HCT116 (cell line): ENCODE measurements around the gene CDHR1. TPM values are rescaled to one million over a fixed set of nuclear protein-coding genes. Genes with fewer than 3 reads are reported as not detected.

ENCODE experiments used
- ATAC-seq: fragments of 200-7000 bp; cut with Tn5 transposase; 2 replicates; pipeline ENCODE4 v1.9.1; 2020; ENCODE audit warnings: mild to moderate bottlenecking, moderate library complexity
- BruUV-seq: library from RNA; stranded (reverse); fragments of 400-500 nt; replicated peaks from 2 replicates; lab custom pipeline; 2021; lab: Mats Ljungman, UMichigan
- CTCF ChIA-PET: fragments of 300-600 bp; sonication (Branson Sonifier 250); formaldehyde crosslinking; loops from one replicate; lab custom pipeline; 2021; ENCODE audit warnings: antibody characterized with exemption; lab: Charles Lee
- POLR2A ChIA-PET: fragments of 300-600, 350-600 bp; sonication (Branson Sonifier 250); formaldehyde crosslinking; loops from one replicate; lab custom pipeline; 2021; ENCODE audit warnings: antibody characterized with exemption; lab: Charles Lee
- RAD21 ChIA-PET, 2 experiments: fragments of 300-600 bp; sonication (Branson Sonifier 250); formaldehyde crosslinking; loops; one replicate each; lab custom pipeline; 2023; ENCODE audit warnings: low total read pairs in 2 of 2; ENCODE audit not compliant: uncharacterized antibody in 2 of 2, unreplicated experiment in 2 of 2, low non-redundant PET in 1 of 2; lab: Charles Lee
- DNase-seq: peaks from one replicate; pipeline ENCODE4 v3.0.0-alpha.2; 2010; ENCODE audit warnings: low read depth, low spot score
- H2AFZ ChIP-seq: fragments of 200-600 bp; shearing (Covaris generic), sonication (generic); 2 replicates; pipeline ENCODE4 v1.6.1; 2017; ENCODE audit warnings: low read depth, mixed run types, mixed read lengths, antibody characterized with exemption, low read length; ENCODE audit not compliant: poor library complexity, severe bottlenecking
- H3K27ac ChIP-seq: 2 replicates; pipeline ENCODE4 v1.5.1; 2012; ENCODE audit warnings: low read depth, low read length
- H3K27me3 ChIP-seq: fragments of 200-600 bp; sonication (generic); 2 replicates; pipeline ENCODE4 v1.6.1; 2016; ENCODE audit warnings: mixed run types, low read length, mixed read lengths; ENCODE audit not compliant: insufficient read depth
- H3K36me3 ChIP-seq, 2 experiments: fragments of 200-500 bp in 1 of 2; fragments of 200-600 bp in 1 of 2; sonication (Bioruptor generic) in 1 of 2; sonication (generic) in 1 of 2; 2 replicates each; pipeline versions ENCODE4 v1.5.1 to v1.6.1; 2014 to 2016; ENCODE audit warnings: low read length in 2 of 2, inconsistent platforms in 1 of 2, mixed read lengths in 1 of 2, mixed run types in 1 of 2; ENCODE audit not compliant: insufficient read depth in 2 of 2, control insufficient read depth in 1 of 2
- H3K4me1 ChIP-seq, 2 experiments: fragments of 200-600 bp in 1 of 2; sonication (generic) in 1 of 2; 2 replicates each; pipeline versions ENCODE4 v1.5.1 to v1.6.1; 2012 to 2017; ENCODE audit warnings: low read length in 2 of 2, inconsistent platforms in 1 of 2, mild to moderate bottlenecking in 1 of 2, mixed read lengths in 1 of 2, mixed run types in 1 of 2, moderate library complexity in 1 of 2; ENCODE audit not compliant: insufficient read depth in 2 of 2, control insufficient read depth in 1 of 2
- H3K4me2 ChIP-seq: fragments of 200-600 bp; sonication (generic); 2 replicates; pipeline ENCODE4 v1.6.1; 2017; ENCODE audit warnings: mixed run types, low read length, mixed read lengths
- H3K4me3 ChIP-seq, 2 experiments: fragments of 200-600 bp in 1 of 2; sonication (generic) in 1 of 2; replicated peaks in 1 of 2; 2 replicates each; pipeline ENCODE4 v1.5.1; 2011 to 2016; ENCODE audit warnings: low read length in 2 of 2, control low read depth in 1 of 2, low read depth in 1 of 2, mild to moderate bottlenecking in 1 of 2, mixed read lengths in 1 of 2, mixed run types in 1 of 2
- H3K79me2 ChIP-seq: fragments of 200-600 bp; sonication (generic); 2 replicates; pipeline ENCODE4 v1.6.1; 2017; ENCODE audit warnings: mild to moderate bottlenecking, mixed run types, low read length, moderate library complexity, mixed read lengths; ENCODE audit not compliant: insufficient read depth
- H3K9ac ChIP-seq: fragments of 200-600 bp; sonication (generic); 2 replicates; pipeline ENCODE4 v1.6.1; 2016; ENCODE audit warnings: low read length, mixed read lengths
- H3K9me2 ChIP-seq: fragments of 200-600 bp; sonication (generic), shearing (Covaris generic); 2 replicates; pipeline ENCODE4 v1.6.1; 2017; ENCODE audit warnings: mixed run types, mild to moderate bottlenecking, moderate library complexity; ENCODE audit not compliant: insufficient read depth
- H3K9me3 ChIP-seq, 2 experiments: fragments of 200-500 bp in 1 of 2; fragments of 200-600 bp in 1 of 2; sonication (Bioruptor generic) in 1 of 2; sonication (generic) in 1 of 2; 2 replicates each; pipeline ENCODE4 v1.6.1; 2014 to 2017; ENCODE audit warnings: low read length in 2 of 2, mixed read lengths in 2 of 2, inconsistent platforms in 1 of 2, low read depth in 1 of 2, mild to moderate bottlenecking in 1 of 2, mixed run types in 1 of 2, moderate library complexity in 1 of 2; ENCODE audit not compliant: control insufficient read depth in 1 of 2, insufficient read depth in 1 of 2
- H4K20me1 ChIP-seq: fragments of 200-600 bp; sonication (generic), shearing (Covaris generic); 2 replicates; pipeline ENCODE4 v1.6.1; 2017; ENCODE audit warnings: mixed run types, mild to moderate bottlenecking, moderate library complexity; ENCODE audit not compliant: insufficient read depth
- EGR1 ChIP-seq: IDR thresholded peaks from 2 replicates; pipeline ENCODE4 v1.6.1; 2012; ENCODE audit warnings: low read depth
- ELF1 ChIP-seq: IDR thresholded peaks from 2 replicates; pipeline ENCODE4 v1.6.1; 2012; ENCODE audit warnings: low read depth, borderline replicate concordance
- POLR2A ChIP-seq: IDR thresholded peaks from 2 replicates; pipeline ENCODE4 v1.7.0; 2011; ENCODE audit warnings: borderline replicate concordance; ENCODE audit not compliant: insufficient read depth, insufficient read length; ENCODE audit errors: extremely low read depth
- REST ChIP-seq: IDR thresholded peaks from 2 replicates; pipeline ENCODE4 v1.6.1; 2012; ENCODE audit warnings: low read depth
- TCF7L2 ChIP-seq: IDR thresholded peaks from 2 replicates; pipeline ENCODE4 v1.7.0; 2011; ENCODE audit warnings: borderline replicate concordance, inconsistent platforms; ENCODE audit not compliant: insufficient read depth, insufficient read length; ENCODE audit errors: extremely low read depth
- ZFX ChIP-seq: fragments of 450-650 bp; IDR thresholded peaks from 2 replicates; pipeline ENCODE4 v1.6.1; 2017
- ZNF274 ChIP-seq: fragments of 200-500 bp; sonication (Bioruptor generic); IDR thresholded peaks from 2 replicates; pipeline ENCODE4 v1.6.1; 2014; ENCODE audit warnings: mild to moderate bottlenecking, low read depth, low read length, inconsistent platforms
- intact Hi-C: fragments of 100-400 bp; cut with micrococcal nuclease; formaldehyde crosslinking; loops from 2 replicates; pipeline ENCODE4 v1.10.0; 2022
- total RNA-seq: library from RNA; stranded (reverse); gene quantifications from one replicate; pipeline ENCODE4 v1.2.1, GENCODE V29; 2021; ENCODE audit not compliant: unreplicated experiment

CDHR1 gene
- total RNA-seq, 1 experiment from 2014 or later: not detected

- CTCF ChIA-PET: no interaction called here
- intact Hi-C loops: no loop called here
These were observed 36.0 kb downstream of the CDHR1 start for GRCh38 chr10:84230359-84230758.

More at GRCh38 chr10:84230359-84230758, 36.0 kb downstream of the CDHR1 start:
- H3K36me3 ChIP-seq: no peaks in the 10 kb centered on the region
- H3K27me3 ChIP-seq: peaks cover 29% of the 10 kb centered on the region
- no peak for ATAC-seq
- H4K20me1 ChIP-seq: no peaks in the 10 kb centered on the region
- H3K27ac ChIP-seq: no peak overlapping the region
- H3K9me3 ChIP-seq: no peaks in the 10 kb centered on the region
- H2AFZ ChIP-seq: no peak overlapping the region
- POLR2A ChIA-PET: no interaction called here
- H3K9ac ChIP-seq: no peak overlapping the region
- no peaks in the 10 kb centered on the region for H3K79me2 ChIP-seq
- RAD21 ChIA-PET: no interaction called here
- no peaks in the 10 kb centered on the region for H3K4me1 ChIP-seq
- BruUV-seq: no TSS peak
- no peak overlapping the region for H3K4me3 ChIP-seq
- no peak for DNase-seq
- H3K4me2 ChIP-seq: no peak overlapping the region
- TF ChIP-seq TCF7L2 (no peak), REST (no peak), ZFX (no peak), EGR1 (no peak), POLR2A (no peak), ELF1 (no peak), ZNF274 (no peak)
- H3K9me2 ChIP-seq: no peaks in the 10 kb centered on the region
